NCI-H1048 (cell line): ENCODE data around the gene FGD5.

Source experiments
- DNase-seq: peaks from one replicate; lab custom pipeline; 2025; lab: John Stamatoyannopoulos, UW

FGD5 gene

DNA sequence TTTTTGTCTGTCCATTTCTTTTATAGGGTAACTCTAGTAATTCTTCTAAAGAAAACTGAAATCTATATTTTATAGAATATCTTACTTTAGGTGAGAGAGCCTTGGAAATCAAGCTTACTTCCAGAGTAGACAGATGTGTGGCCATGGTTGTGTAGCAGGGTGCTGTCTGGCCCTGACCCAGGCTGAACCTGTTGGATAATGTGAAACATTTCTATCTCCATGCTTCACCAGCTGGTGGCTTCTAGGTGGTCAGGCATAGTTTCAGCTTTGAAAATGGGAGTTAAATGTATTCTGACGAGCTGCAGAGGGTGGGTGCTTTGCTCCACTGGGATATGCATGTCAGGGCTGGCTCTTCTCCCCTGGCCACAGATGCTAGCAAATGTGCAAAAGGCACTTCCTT, 107.8 kb downstream of the FGD5 start:
- DNase-seq: no peak

DNA sequence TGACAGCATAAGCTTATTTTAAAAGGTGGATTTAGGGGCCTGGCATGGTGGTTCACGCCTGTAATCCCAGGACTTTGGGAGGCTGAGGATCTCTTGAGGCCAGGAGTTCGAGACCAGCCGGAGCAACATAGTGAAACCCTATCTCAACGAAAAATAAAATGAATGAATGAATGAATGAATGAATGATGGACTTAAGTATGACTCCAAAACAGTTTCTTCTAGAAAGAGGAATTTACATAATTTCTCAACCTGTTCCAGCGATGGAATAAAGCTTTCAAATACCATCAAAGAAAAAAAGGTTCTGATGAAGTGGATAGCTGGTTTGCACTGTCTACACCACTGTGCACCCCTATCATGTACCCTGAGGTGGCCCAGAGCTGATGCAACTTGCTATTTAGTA, 108.5 kb downstream of the FGD5 start:
- no peak for DNase-seq

DNA sequence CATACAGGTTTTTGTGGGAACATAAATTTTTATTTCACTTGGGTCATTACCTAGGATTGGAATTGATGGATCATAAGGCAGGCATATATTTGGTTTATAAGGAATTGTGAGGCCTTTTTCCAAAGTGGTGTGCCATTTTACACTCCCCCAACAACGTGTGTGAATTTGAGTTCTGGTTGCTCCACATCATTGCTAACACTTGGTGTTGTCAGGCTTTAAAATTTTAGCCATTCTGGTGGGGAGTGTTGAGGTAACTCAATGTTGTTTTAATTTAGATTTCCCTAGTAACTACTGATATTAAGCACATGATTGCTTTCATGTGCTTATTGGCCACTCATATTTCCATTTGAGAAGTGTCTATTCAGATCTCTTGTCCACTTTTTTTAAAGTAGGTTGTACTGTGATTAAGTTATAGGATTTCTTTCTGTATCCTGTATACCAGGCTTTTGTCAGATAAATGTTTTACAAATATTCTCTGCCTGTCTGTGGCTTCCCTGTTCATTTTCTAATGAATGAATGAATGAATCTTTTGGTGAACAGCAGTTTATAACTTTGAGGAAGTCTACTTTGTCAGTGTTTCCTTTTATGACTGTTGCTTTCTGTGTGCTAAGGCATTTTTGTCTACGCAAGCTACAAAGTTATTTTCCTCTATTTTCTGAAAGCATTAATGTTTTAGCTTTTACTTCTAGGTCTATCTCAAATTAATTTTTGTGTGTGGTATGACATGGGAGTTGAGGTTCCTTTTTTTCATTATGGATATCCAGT, 110.7 kb downstream of the FGD5 start:
- DNase-seq: no peak

DNA sequence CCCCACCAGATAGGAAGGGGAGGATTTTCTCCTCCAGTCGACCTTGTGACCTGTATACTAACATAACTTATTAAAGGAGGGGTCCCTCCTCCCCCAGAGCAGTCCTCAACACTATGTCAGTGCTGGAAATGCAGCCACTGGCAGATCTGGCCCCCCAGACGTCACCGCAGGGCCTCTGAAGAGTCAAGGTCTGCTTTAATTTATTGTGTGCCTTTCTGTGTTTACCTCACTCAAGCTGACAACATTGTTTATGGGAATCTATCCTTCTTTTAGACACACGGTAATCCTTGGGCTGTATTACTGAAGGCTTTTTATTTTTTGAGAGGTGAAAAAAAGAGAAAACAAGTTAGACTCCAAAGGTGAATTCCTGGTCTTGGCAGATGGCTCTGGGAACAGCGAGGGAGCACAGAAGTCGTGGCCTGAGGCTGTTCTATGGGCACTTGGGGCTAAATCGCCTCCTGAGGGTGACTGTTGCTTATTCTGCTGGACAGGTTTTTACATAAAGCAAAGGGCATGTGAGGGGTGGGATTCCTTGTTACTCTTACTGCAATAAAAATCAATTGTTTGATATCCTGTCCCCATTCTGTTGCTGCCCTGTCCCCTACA, 115.2 kb downstream of the FGD5 start:
- no peak for DNase-seq

DNA sequence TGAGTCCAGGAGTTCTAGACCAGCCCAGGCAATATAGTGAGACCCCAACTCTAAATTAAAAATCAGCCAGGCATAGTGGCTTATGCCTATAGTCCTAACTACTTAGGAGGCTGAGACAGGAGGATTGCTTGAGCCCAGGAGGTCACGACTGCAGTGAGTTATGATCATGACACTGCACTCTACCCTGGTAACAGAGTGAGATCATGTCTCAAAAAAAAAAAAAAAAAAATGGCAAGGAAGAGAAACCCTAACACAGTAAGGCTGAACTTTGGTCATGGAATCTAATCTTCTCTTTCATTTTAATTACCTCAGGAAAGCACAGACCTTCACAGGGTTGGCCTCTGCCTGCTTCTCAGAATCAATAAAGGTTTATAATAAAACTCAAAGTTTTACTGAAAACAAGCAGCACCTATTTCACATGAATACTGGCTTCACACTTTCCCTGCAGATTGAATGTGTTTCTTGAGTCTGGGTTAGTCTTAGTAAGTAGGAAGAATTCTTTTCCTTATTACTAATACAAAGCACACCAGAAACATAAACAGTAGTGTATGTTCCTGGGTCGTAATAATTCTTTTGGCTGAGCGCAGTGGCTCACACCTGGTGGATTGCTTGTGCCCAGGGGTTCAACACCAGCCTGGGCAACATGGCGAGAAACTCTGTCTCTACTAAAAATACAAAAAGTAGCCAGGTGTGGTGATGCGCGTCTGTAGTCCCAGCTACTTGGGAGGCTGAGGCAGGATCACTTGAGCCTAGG, 117.0 kb downstream of the FGD5 start:
- DNase-seq: no peak

DNA sequence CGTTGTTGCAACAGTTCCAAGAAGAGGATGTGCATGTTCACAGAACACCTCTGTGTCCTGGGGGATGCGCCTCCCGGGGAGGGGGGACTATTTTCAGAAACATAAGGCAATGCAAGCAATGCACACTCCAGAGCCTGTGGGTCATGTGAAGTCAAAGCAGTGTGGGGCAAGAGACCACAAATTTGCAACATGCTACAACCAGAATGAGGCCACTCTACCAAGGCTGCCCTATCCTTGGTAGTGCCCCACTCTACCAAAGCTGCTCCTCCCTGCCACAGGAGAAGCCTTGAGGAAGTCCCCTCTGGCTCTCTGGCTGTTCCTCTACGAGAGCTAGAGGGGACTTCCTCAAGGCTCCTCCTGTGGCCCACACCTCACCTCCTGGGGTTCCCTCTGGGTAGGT, 120.2 kb downstream of the FGD5 start:
- DNase-seq: no peak

DNA sequence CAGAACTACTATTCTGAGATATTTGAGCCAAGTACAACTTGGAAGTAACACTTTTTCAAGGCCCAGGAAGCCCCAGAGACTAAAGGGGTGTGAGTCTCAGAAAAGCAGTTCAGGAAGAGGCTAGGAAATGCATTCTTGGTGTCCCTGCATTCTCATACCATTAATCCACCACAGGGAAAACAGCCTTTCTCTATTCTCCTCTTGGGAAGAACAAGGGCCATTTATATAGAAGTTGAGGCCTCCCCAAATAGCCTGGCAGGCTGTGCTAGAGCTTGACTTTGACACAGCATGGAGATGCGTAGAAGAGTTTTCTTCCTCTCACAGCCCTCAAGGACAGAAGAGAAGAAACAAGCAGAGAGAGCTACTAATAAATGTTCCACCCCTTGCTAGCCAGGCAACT, 123.1 kb downstream of the FGD5 start:
- no peak for DNase-seq

DNA sequence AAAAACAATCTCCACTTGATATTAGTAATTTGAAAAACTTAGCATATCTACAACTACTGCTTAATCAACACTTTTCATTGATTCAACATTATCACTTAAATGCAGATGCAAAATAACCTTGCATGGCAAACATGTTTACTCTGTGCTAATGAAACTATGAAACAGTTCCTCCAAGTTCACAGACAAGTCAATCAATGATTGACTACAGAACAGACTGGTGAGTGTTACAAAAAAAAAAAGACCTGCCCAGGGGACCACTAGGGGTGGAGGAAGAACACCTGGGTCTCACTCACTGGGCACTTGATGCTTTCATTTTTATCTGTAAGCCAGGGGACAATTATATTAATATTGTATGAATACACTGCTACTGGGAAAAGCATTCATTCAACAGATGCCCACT, 124.3 kb downstream of the FGD5 start:
- no peak for DNase-seq

DNA sequence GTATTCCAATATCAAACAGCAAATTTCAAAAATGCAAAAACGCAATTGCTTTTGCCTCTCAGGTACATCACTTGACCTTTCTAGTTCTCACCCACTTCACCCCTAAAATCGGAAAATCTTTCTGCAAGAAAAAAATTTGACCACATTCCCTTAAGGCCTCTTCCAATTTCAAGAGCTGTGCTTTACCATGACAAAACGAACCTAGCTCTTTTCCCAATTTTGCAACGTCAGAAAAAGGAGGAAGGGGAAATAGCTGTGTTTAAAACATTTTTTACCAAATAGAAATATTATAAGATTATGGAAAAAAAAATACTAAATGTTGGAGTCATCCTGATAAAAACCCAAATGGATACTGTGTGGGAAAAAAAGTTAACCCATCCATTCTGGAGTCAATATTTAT, 127.5 kb downstream of the FGD5 start:
- no peak for DNase-seq

DNA sequence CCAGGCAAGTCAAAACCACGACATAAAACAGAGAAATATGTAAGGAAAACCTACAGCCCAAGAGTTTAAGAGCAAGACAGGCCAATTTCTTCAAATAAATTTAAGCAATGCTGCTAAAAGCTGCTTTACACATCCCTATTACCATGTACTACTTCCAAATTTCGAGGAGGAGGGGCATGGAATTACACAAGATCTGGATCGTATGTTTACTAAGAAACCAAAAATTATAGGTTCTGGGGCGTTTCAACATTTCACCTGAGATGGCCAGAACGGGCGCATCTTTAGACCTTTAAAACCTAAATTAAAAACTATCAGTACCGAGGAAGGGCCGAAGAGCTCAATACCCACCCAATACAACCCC, 128.0 kb downstream of the FGD5 start:
- no peak for DNase-seq

DNA sequence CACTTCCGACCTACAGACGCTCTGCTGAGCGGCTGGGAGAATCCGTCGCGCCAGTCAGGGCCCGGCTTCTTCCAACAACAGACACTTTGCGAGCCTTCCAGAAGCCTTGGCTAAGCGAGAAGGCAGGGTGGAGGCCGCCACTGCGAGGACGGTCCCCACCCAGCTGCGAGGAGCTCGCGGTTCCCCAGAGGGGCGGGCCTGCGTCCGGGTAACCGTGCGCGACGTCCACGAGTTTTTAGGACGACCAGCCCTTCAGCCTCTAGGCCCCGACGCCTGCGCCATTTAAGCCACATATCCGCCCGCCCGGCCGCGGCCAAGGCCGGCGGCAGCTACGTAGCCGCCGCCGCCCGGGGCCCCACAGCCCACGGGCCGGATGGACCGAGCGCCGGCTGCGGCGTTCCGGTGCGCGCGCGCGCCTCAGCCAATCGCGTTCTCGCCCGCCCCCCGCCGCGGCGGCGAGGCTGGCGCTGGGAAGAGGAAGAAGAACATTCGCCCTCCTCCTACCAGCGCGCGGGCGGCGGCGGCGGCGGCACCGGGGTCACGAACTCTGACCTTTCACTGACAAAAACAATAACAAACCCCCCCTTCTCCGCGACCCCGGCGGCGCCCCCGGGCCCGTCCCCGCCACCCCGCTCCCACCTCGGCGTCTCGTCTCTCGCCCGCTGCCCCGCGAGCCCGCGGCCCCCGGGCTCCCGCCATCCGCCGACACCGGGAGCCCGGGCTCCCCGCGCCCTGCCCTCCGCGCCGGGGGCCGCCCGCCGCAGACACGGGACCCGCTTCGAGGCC, 128.5 kb downstream of the FGD5 start, which contains the start of gene NR2C2:
TSS of gene NR2C2 (plus strand) at position 484 of the 786 bp plus-strand sequence. CDS start 56,332 bp downstream, outside the sequence.
- DNase-seq: peak; percentile 44

DNA sequence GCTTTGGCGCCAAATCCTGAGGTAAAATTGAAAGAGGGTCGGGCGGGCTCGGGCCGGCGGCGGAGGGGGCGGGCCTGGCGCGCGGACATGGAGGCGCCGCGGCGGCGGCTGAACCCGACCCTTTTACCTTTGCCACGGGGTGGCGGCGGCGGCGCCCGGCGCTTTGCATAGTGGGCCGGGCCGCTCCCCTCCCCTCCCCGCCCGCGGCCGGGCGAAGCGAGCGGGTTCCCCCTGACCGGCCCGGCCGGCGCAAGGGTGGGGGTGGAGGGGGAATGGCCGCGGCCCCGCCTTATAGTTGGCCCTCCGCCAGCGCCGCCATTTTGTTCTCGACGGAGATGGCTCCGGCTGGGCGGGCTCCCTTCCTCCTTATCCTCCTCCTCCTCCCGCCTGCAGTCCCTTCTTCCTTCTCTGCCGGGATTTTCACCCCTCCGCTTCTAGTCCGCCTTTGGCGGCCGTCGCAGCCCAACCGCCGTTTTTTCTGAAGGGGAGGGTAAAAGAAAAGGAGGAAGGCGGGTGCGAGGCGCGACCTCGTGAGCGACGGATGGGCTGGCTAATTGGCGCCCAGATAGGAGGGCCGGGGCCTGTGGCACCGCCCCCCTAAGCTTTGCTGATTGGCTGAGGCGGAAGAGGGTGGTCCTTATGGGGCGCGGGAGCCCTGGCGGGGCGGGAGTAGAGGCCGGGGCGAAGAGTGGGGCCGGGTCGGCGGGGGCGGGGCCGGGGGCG, 129.3 kb downstream of the FGD5 start:
- DNase-seq: peak; percentile 89

DNA sequence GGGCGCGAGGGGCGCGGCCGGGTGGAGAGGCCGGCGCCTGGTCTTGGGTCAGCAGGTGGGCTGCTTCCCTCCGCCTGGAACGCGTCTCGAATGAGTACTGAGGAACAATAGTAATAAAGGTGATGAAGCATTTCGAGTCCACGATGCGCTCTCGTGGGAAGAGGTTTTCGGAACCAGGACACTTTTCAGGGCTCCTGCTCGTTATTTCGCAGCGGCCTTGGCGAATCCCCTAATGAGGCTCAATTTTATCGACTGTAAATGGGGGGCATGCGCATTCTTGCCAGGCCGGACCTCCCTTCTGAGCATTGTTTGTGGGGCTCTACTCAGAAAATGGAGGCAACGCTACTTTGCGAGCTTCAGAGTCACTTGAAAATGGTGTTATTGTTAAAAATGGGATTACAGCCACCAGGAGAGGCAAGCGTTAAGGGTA, 129.9 kb downstream of the FGD5 start:
- no peak for DNase-seq

DNA sequence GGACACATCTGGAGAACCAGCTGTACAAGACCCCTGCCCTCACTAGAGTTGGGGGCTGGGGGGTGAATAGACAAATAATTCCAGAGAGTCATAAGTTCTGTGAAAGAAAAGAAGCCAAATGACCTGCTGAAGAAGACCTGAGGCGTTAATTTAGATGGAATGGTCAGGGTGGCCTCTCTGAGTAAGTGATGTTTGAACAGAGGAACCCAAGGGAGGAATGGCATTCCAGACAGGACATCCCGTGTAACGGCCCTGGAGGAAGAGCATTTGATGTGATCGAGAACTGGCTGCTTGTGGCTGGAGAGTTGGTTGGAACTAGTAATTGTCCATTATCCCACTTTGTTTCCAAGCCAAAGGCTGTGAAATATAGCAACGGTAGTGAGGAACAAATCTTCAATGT, 130.4 kb downstream of the FGD5 start:
- DNase-seq: no peak

DNA sequence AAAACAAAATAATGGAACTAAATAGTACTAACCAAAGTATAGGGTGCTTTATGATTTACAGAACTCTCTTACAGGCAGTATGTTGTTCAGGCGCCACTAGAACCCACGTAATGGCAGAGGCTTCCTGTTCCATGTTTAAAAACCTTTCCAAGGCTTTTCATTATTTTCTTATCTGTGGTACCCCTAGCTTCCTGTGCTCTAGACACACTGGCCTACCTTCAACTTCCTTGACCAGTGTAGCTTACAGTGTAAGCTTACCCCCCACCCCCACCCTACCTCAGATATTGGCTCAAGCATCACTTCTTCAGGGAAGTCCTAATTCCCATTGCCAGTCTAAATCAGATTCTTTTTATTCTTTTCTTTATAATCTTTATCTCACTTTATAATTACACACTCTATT, 131.5 kb downstream of the FGD5 start:
- no peak for DNase-seq

DNA sequence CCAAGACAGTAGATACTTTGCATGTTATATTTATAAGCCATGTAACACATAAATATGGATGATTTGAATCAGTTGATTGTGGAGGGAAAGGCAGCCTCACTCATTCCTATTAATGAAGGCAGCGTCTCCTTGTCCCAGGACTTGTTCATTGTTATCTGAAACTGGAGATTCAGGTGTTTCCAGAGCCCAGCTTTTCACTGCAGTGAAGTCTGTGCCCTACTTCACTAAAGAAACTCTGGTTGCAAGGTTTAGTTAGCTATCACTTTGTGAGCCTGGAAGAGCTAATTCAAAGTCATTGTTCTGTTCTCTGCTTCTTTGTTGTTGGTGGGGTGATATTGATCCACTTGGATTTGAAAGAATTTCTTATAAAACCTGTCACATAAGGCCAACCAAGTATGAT, 138.4 kb downstream of the FGD5 start:
- DNase-seq: no peak

DNA sequence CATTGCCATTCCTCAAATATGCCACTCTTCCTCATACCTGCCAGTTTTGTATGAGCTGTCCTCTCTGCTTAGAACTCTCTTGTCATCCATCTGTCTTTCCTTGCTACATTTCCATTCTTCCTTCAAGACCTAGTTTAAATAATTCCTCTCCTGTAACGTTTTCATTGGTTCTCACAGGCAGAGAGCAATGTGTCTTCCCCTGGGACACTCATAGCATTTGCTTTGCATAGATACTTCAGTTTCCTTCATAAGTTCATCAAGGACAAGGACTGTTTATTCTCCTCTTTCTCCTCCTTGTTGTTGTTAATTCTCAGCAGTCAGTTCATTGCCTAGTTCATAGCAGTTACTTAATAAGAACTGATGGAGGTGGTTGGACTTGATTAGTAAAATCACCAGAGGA, 139.2 kb downstream of the FGD5 start:
- DNase-seq: no peak

DNA sequence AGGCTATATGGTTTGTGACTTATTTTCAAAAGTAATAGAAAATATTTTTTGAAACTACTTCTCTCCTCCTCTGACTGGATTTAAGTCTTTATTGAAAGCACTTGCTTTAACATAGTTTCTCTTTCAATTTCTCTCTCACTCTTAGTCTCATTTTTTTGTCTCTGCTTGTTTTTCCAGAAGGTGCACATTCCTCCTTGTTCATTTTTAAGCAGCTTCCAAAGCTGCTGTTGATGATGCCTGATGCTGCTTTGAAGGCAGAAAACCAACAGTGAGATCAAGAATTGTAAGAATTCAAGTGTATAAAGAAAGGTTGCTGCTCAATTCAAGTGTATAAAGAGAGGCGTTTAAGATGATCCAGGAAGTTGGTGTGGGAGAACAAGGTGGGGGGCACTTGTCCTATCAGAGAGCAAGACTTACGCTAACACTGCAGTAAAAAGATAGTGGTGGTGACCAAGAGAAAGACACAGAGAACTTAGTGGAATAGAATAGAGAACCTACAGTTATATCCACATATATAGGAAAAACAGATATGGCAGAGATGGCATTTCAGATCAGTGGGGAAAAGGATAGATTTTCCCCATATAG, 140.7 kb downstream of the FGD5 start:
- DNase-seq: no peak

DNA sequence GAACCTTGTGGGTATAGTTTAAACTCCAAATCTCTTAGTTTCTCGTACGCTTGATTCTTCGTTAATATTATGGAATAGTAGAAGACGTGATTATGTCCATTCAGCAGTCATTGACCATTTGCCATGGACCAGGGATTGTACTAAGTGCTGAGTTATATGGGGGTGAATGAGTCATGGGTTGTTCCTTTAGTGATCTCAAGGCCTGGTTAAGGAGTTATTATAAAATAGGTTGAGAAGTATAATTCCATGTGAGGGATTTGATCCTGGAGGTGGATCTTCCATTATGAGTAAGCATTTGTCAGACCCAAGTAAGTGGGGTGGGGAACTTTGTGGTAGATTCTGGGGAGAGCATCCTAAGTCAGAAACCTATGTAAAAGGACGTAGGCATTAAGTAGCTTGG, 144.0 kb downstream of the FGD5 start:
- no peak for DNase-seq

DNA sequence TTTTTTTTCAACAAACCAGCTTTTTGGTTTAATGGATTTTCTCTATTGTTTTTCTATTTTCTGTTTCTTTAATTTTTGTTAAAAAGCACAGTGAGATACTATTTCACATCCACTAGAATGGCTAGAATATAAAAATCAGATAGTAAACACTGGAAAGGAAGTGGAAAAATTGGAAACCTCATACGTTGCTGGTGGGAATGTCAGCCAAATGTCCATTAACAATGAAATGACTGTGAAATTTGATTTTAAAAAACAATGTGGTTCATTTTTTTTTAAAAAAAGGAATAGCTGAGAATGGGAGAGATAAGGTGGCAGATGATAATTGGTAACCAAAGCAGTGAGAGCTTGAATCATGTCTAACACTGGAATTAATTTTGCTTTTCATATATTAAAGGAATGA, 148.5 kb downstream of the FGD5 start:
- DNase-seq: no peak

DNA sequence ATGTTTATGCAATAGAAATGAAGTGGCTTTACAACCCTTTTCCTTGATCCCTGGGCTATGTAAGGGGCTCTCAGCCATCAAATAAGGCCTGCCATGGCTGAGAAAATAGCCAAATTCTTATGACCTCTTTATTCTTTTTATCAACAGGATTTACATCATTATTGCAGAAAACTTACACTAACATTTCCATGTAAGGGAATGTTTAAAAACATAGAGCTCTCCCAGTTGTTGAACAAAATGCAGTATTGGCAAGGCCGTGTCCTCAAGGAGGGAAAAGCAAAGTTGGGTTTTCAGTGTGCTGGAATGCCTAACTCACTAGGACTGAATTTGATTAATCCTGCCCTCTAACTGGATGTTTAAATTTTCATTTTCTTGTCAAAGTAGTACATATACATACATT, 150.9 kb downstream of the FGD5 start:
- DNase-seq: no peak
